Measurements from ENCODE around the gene BTBD9. TPM values are rescaled to one million over a fixed set of nuclear protein-coding genes. Genes with fewer than 3 reads are reported as not detected.

The BTBD9 gene
- total and polyA plus RNA-seq, 3 donors from 2014 or later: 11.4 to 32.8 (median 29.5) TPM

GRCh38 chr6:38531134-38531533 lies 108.6 kb downstream of the BTBD9 start:
- Histone ChIP-seq H3K27me3 (no peaks in the 10 kb centered on the region), H3K36me3 (ENCODE audit: low read depth, missing control alignments) (no peaks in the 10 kb centered on the region), H3K4me3 (no peak overlapping the region), H3K4me1 (no peaks in the 10 kb centered on the region), H3K27ac (no peak overlapping the region), H3K9me3 (no peaks in the 10 kb centered on the region)
- DNase-seq: no peak
- TF ChIP-seq POLR2A (IDR thresholded peaks at IDR 0.05) (no peak), CTCF (IDR thresholded peaks at IDR 0.05) (no peak)
- intact Hi-C loops (cut with DNase I; ENCODE audit: low total_unique reads): no loop called here
- 86 to 94% methylated on average over 3 of the region's 3 CpGs for WGBS, 2 donors

- Histone ChIP-seq H3K36me3 (ENCODE audit: low read depth, missing control alignments) (no peaks in the 10 kb centered on the region), H3K4me1 (no peaks in the 10 kb centered on the region), H3K27ac (no peak overlapping the region), H3K4me3 (no peak overlapping the region), H3K27me3 (no peaks in the 10 kb centered on the region), H3K9me3 (no peaks in the 10 kb centered on the region)
- no peak for TF ChIP-seq CTCF (IDR thresholded peaks at IDR 0.05)
- no peak for TF ChIP-seq POLR2A (IDR thresholded peaks at IDR 0.05)
- DNase-seq: no peak
- intact Hi-C loops (cut with DNase I; ENCODE audit: low total_unique reads): no loop called here
- WGBS, 2 donors: 95 to 100% methylated on average over 5 of the region's 5 CpGs
These were observed 111.3 kb downstream of the BTBD9 start for GRCh38 chr6:38528196-38528965.

- no peaks in the 10 kb centered on the region for H3K4me1 ChIP-seq
- no peaks in the 10 kb centered on the region for H3K36me3 ChIP-seq (ENCODE audit: low read depth, missing control alignments)
- no peaks in the 10 kb centered on the region for H3K9me3 ChIP-seq
- H3K4me3 ChIP-seq: no peak overlapping the region
- TF ChIP-seq CTCF (IDR thresholded peaks at IDR 0.05): no peak
- TF ChIP-seq POLR2A (IDR thresholded peaks at IDR 0.05): no peak
- WGBS, 2 donors: 80 to 96% methylated on average over 1 of the region's 1 CpG
- DNase-seq: no peak
- intact Hi-C loops (cut with DNase I; ENCODE audit: low total_unique reads): no loop called here
- H3K27me3 ChIP-seq: no peaks in the 10 kb centered on the region
- H3K27ac ChIP-seq: no peak overlapping the region
These were observed 112.4 kb downstream of the BTBD9 start for GRCh38 chr6:38527371-38527770.

- WGBS, 2 donors: 95 to 100% methylated on average over 2 of the region's 2 CpGs
- Histone ChIP-seq H3K27ac (no peak overlapping the region), H3K4me3 (no peak overlapping the region), H3K27me3 (no peaks in the 10 kb centered on the region), H3K9me3 (no peaks in the 10 kb centered on the region), H3K4me1 (no peaks in the 10 kb centered on the region), H3K36me3 (ENCODE audit: low read depth, missing control alignments) (no peaks in the 10 kb centered on the region)
- no peak for TF ChIP-seq CTCF (IDR thresholded peaks at IDR 0.05)
- TF ChIP-seq POLR2A (IDR thresholded peaks at IDR 0.05): no peak
- DNase-seq: no peak
- intact Hi-C loops (cut with DNase I; ENCODE audit: low total_unique reads): no loop called here
These were observed 113.8 kb downstream of the BTBD9 start for GRCh38 chr6:38525888-38526287.
